Spleen (tissue), 7 donors: ENCODE data around the gene CROCC.
"Not testable (repeated sequence)": the region's sequence is repeated elsewhere in the genome, so short reads cannot be mapped to it uniquely, and the experiment has no call there.

Source experiments
- POLR2A ChIP-seq, 3 donors: fragments of 450-650 bp; IDR thresholded peaks; one replicate each; pipeline ENCODE4 v1.5.1; 2017; ENCODE audit warnings: antibody characterized with exemption in 3 of 3, mild to moderate bottlenecking in 1 of 3
- TF ChIP-seq, protein P1 (sequence below), 11 experiments: fragments of 200-600 bp in 7 of 11; fragments of 450-650 bp in 4 of 11; sonication (generic) in 4 of 11; IDR thresholded peaks in 8 of 11; conservative IDR thresholded peaks in 3 of 11; 1 replicate in 7 of 11; 2 replicates in 4 of 11; pipeline versions ENCODE4 v1.4.0 to v1.8.0; 2016 to 2021; ENCODE audit warnings: antibody characterized with exemption in 11 of 11, inconsistent platforms in 4 of 11, mild to moderate bottlenecking in 1 of 11
- donor health status: DM: no; HTN: no; CAD: no; lungs with moderate emphysema.
- donor health status: DM: no; HTN: no; CAD: no.
- donor health status: DM: no; HTN: no; CAD: no.

DNA sequence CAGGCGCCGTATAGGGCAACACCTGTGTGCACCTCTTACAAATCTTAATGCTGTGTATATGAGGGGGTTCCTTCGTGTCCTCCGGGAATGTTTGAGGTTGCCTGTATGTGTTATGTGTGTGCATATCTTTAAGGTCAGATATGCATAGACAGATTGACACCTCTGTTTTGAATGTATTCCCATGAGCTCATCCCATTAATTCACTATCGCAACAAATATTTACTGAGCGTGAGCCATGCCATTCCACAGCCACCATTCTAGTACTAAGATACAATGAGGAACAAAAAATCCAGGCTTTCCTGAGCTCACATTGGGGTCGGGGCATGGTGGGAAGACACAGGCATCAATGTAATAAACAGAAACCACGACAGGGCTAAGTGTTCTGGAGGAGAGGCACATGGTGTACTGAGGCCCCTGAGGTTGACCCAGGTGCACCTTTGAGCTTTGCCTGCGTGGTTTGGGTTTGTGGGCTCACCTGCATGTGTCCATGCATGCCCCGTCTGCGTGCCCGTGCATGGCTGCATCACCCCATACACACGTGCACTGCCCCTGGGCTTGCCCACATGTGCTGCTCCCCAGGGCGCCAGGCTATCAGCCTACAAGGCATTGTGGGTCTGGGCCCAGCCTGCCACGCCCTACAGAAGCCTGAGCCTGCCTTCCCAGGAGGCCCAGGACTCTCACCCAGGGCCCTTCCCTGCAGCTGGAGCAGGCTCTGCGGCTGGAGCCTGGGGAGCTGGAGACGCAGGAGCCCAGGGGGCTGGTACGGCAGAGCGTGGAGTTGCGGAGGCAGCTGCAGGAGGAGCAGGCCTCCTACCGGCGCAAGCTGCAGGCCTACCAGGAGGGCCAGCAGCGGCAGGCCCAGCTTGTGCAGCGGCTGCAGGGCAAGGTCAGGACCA, 7.7 kb downstream of the CROCC start:
- TF ChIP-seq, protein P1, sequence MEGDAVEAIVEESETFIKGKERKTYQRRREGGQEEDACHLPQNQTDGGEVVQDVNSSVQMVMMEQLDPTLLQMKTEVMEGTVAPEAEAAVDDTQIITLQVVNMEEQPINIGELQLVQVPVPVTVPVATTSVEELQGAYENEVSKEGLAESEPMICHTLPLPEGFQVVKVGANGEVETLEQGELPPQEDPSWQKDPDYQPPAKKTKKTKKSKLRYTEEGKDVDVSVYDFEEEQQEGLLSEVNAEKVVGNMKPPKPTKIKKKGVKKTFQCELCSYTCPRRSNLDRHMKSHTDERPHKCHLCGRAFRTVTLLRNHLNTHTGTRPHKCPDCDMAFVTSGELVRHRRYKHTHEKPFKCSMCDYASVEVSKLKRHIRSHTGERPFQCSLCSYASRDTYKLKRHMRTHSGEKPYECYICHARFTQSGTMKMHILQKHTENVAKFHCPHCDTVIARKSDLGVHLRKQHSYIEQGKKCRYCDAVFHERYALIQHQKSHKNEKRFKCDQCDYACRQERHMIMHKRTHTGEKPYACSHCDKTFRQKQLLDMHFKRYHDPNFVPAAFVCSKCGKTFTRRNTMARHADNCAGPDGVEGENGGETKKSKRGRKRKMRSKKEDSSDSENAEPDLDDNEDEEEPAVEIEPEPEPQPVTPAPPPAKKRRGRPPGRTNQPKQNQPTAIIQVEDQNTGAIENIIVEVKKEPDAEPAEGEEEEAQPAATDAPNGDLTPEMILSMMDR (IDR thresholded peaks at IDR 0.05 in 8 of 11, conservative IDR thresholded peaks at IDR 0.05 in 3 of 11), result not testable (repeated sequence)
- not testable (repeated sequence) for TF ChIP-seq POLR2A (IDR thresholded peaks at IDR 0.05)
